HEK293T (cell line): ENCODE results near the gene KRTAP19-5.
"Not testable (repeated sequence)": the region's sequence is repeated elsewhere in the genome, so short reads cannot be mapped to it uniquely, and the experiment has no call there.

Experiments used
- CTCF ChIA-PET: fragments of 350-600 bp; formaldehyde crosslinking; extraction: SDS; loops from one replicate; lab custom pipeline; 2021; ENCODE audit warnings: antibody characterized with exemption, inconsistent platforms; lab: Yijun Ruan, JAX
- POLR2A ChIA-PET: fragments of 350-600 bp; formaldehyde crosslinking; extraction: SDS; loops from one replicate; lab custom pipeline; 2020; ENCODE audit warnings: antibody characterized with exemption, inconsistent platforms; lab: Yijun Ruan, JAX
- DNase-seq: peaks from one replicate; pipeline ENCODE4 v3.0.0; 2012; ENCODE audit warnings: mixed read lengths; ENCODE audit errors: extremely low spot score
- ARNT ChIP-seq: fragments of 450-650 bp; IDR thresholded peaks from 2 replicates; pipeline ENCODE4 v1.6.1; 2017; ENCODE audit warnings: mild to moderate bottlenecking
- BHLHE40 ChIP-seq: fragments of 450-650 bp; IDR thresholded peaks from 2 replicates; pipeline ENCODE4 v1.6.1; 2016; ENCODE audit warnings: mild to moderate bottlenecking, moderate library complexity, borderline replicate concordance
- CTBP1 ChIP-seq: fragments of 450-650 bp; IDR thresholded peaks from 2 replicates; pipeline ENCODE4 v1.6.1; 2016; ENCODE audit warnings: borderline replicate concordance
- ELF4 ChIP-seq: fragments of 450-650 bp; IDR thresholded peaks from 2 replicates; pipeline ENCODE4 v1.6.1; 2017; ENCODE audit warnings: antibody characterized with exemption
- FOXA1 ChIP-seq: fragments of 450-650 bp; IDR thresholded peaks from 2 replicates; pipeline ENCODE4 v1.6.1; 2016; ENCODE audit warnings: mild to moderate bottlenecking
- FOXK2 ChIP-seq: fragments of 450-650 bp; IDR thresholded peaks from 2 replicates; pipeline ENCODE4 v1.6.1; 2016; ENCODE audit warnings: mild to moderate bottlenecking
- FOXM1 ChIP-seq: fragments of 450-650 bp; IDR thresholded peaks from 2 replicates; pipeline ENCODE4 v1.6.1; 2017; ENCODE audit warnings: mild to moderate bottlenecking, borderline replicate concordance
- HDGF ChIP-seq: fragments of 450-650 bp; IDR thresholded peaks from 2 replicates; pipeline ENCODE4 v1.6.1; 2017; ENCODE audit warnings: antibody characterized with exemption, borderline replicate concordance
- L3MBTL2 ChIP-seq: fragments of 450-650 bp; conservative IDR thresholded peaks from 2 replicates; pipeline ENCODE4 v1.6.1; 2016; ENCODE audit warnings: mild to moderate bottlenecking
- LEF1 ChIP-seq: fragments of 450-650 bp; IDR thresholded peaks from 2 replicates; pipeline ENCODE4 v1.6.1; 2017; ENCODE audit warnings: mild to moderate bottlenecking, borderline replicate concordance
- NFRKB ChIP-seq: fragments of 450-650 bp; IDR thresholded peaks from 2 replicates; pipeline ENCODE4 v1.6.1; 2016; ENCODE audit warnings: mild to moderate bottlenecking, moderate library complexity
- PKNOX1 ChIP-seq: fragments of 450-650 bp; IDR thresholded peaks from 2 replicates; pipeline ENCODE4 v1.6.1; 2016
- SP1 ChIP-seq: fragments of 450-650 bp; IDR thresholded peaks from 2 replicates; pipeline ENCODE4 v1.6.1; 2017
- SUZ12 ChIP-seq: fragments of 450-650 bp; IDR thresholded peaks from 2 replicates; pipeline ENCODE4 v1.6.1; 2016; ENCODE audit warnings: mild to moderate bottlenecking
- TARDBP ChIP-seq: fragments of 450-650 bp; IDR thresholded peaks from 2 replicates; pipeline ENCODE4 v1.6.1; 2016
- ZNF384 ChIP-seq: fragments of 450-650 bp; IDR thresholded peaks from 2 replicates; pipeline ENCODE4 v1.6.1; 2016

Gene KRTAP19-5

GRCh38 chr21:30502041-30502440, at the start of gene KRTAP19-5:
Gene KRTAP19-5, minus strand, starts transcription at chr21:30502141. Its CDS starts 51 bp downstream, at chr21:30502090.
- ChIA-PET CTCF (interaction anchor here (0.6 kb wide), 1 partner anchor 1667 kb away, joined by 3 read pairs; no protein-coding TSS in a partner anchor), POLR2A (no interaction called here)
- TF ChIP-seq TARDBP (no peak), FOXM1 (no peak), ARNT (no peak), ZNF384 (no peak), SUZ12 (no peak), FOXK2 (no peak), SP1 (no peak), ELF4 (no peak), NFRKB (no peak), LEF1 (no peak), CTBP1 (no peak)
- DNase-seq = no peak

GRCh38 chr21:30541764-30542163, 39.8 kb upstream of the KRTAP19-5 start, which contains the start of gene KRTAP19-6:
Gene KRTAP19-6, minus strand, starts transcription at chr21:30541864. Its CDS starts 31 bp downstream, at chr21:30541833.
- DNase-seq = no peak
- no peak for TF ChIP-seq BHLHE40
- TF ChIP-seq SUZ12 = no peak
- TF ChIP-seq SP1 = no peak
- no peak for TF ChIP-seq FOXM1
- no peak for TF ChIP-seq HDGF
- TF ChIP-seq NFRKB = no peak
- no peak for TF ChIP-seq ARNT
- no peak for TF ChIP-seq ZNF384
- no peak for TF ChIP-seq PKNOX1
- TF ChIP-seq LEF1 = no peak
- TF ChIP-seq ELF4 = no peak
- no peak for TF ChIP-seq TARDBP
- TF ChIP-seq FOXA1 = no peak
- TF ChIP-seq FOXK2 = no peak
- TF ChIP-seq CTBP1 = no peak
- TF ChIP-seq L3MBTL2 = no peak
- ChIA-PET CTCF (interaction anchor here (0.6 kb wide), 1 partner anchor 292 kb away, joined by 3 read pairs; no protein-coding TSS in a partner anchor), POLR2A (no interaction called here)

- TF ChIP-seq CTBP1 = no peak
- no peak for TF ChIP-seq ARNT
- no peak for TF ChIP-seq PKNOX1
- TF ChIP-seq FOXK2 = no peak
- TF ChIP-seq ELF4 = no peak
- CTCF ChIA-PET = no interaction called here
- POLR2A ChIA-PET = no interaction called here
- DNase-seq = no peak
Measured at GRCh38 chr21:30518876-30519275, 16.9 kb upstream of the KRTAP19-5 start.

GRCh38 chr21:30515681-30516080, 13.7 kb upstream of the KRTAP19-5 start:
- CTCF ChIA-PET = no interaction called here
- no peak for TF ChIP-seq FOXM1
- TF ChIP-seq L3MBTL2 = no peak
- no peak for TF ChIP-seq NFRKB
- TF ChIP-seq SP1 = no peak
- TF ChIP-seq PKNOX1 = no peak
- no peak for TF ChIP-seq HDGF

GRCh38 chr21:30505621-30506205, 3.8 kb upstream of the KRTAP19-5 start:
- CTCF ChIA-PET = interaction anchor here (0.6 to 1.2 kb wide), 3 partner anchors 8 to 1494 kb away, joined by 3 to 4 read pairs (median 4); partner anchors contain the start of gene KRTAP19-4
- DNase-seq, POLR2A ChIA-PET: not testable (repeated sequence)

More at GRCh38 chr21:30515681-30516080, 13.7 kb upstream of the KRTAP19-5 start:
- POLR2A ChIA-PET = no interaction called here
- no peak for DNase-seq

- TF ChIP-seq LEF1 = no peak
- TF ChIP-seq NFRKB = no peak
- TF ChIP-seq TARDBP = no peak
- no peak for TF ChIP-seq CTBP1
- no peak for TF ChIP-seq FOXK2
- TF ChIP-seq PKNOX1 = no peak
- no peak for TF ChIP-seq ELF4
- no peak for TF ChIP-seq SUZ12
- TF ChIP-seq L3MBTL2 = no peak
- TF ChIP-seq SP1 = no peak
- no peak for TF ChIP-seq ZNF384
- TF ChIP-seq HDGF = no peak
- CTCF ChIA-PET = interaction anchor here (1.0 kb wide), 1 partner anchor 9 kb away, joined by 4 read pairs; no protein-coding TSS in a partner anchor
- POLR2A ChIA-PET = no interaction called here
- no peak for DNase-seq
Measured at GRCh38 chr21:30497065-30497464, 4.9 kb downstream of the KRTAP19-5 start, which contains the start of gene KRTAP19-4. Gene KRTAP19-4, minus strand, starts transcription at chr21:30497165. Its CDS starts 55 bp downstream, at chr21:30497110.
